ENCODE results near the gene ASTN2. TPM values are rescaled to one million over a fixed set of nuclear protein-coding genes. Genes with fewer than 3 reads are reported as not detected.

ASTN2 gene
- total RNA-seq, 2 donors from 2014 or later, result 16.8 to 31.3 TPM

GRCh38 chr9:116689486-116690032 lies 725.3 kb downstream of the ASTN2 start:
- intact Hi-C loops (cut with DNase I), result no loop called here
- DNase-seq, result no peak
- no peak for ATAC-seq

- ATAC-seq, result no peak
- no peak for DNase-seq
- intact Hi-C loops (cut with DNase I), result no loop called here
Measured at GRCh38 chr9:116688806-116689485, 725.9 kb downstream of the ASTN2 start.

GRCh38 chr9:116687754-116688135 lies 727.1 kb downstream of the ASTN2 start:
- peak; percentile 14 to 26 for ATAC-seq
- no peak for DNase-seq
- intact Hi-C loops (cut with DNase I), result no loop called here

- intact Hi-C loops (cut with DNase I), result no loop called here
- DNase-seq (peak; percentile 95), ATAC-seq (peak; percentile 99 to 100)
Measured at GRCh38 chr9:116687074-116687753, 727.6 kb downstream of the ASTN2 start, which contains the start of gene TRIM32. Gene TRIM32 (plus strand): TSS chr9:116687305. CDS start chr9:116697743, 10,438 bp downstream.

- intact Hi-C loops (cut with DNase I), result no loop called here
Measured at GRCh38 chr9:116686693-116687073, 728.2 kb downstream of the ASTN2 start.

GRCh38 chr9:116686135-116686534 lies 728.7 kb downstream of the ASTN2 start:
- ATAC-seq (no peak), DNase-seq (no peak)
- intact Hi-C loops (cut with DNase I), result no loop called here

More at GRCh38 chr9:116686693-116687073, 728.2 kb downstream of the ASTN2 start:
- ATAC-seq (peak; percentile 15 to 44), DNase-seq (no peak)

- intact Hi-C loops (cut with DNase I), result no loop called here
- no peak for DNase-seq
- ATAC-seq, result no peak
Measured at GRCh38 chr9:116685166-116685565, 729.7 kb downstream of the ASTN2 start.

- intact Hi-C loops (cut with DNase I), result no loop called here
- DNase-seq, result no peak
- ATAC-seq, result no peak
Measured at GRCh38 chr9:116683535-116683934, 731.3 kb downstream of the ASTN2 start.

- DNase-seq (no peak), ATAC-seq (no peak)
- intact Hi-C loops (cut with DNase I), result no loop called here
Measured at GRCh38 chr9:116674210-116674980, 740.5 kb downstream of the ASTN2 start.

GRCh38 chr9:116673375-116673774 lies 741.5 kb downstream of the ASTN2 start:
- no peak for ATAC-seq
- DNase-seq, result no peak
- intact Hi-C loops (cut with DNase I), result no loop called here

- DNase-seq (no peak), ATAC-seq (no peak)
- intact Hi-C loops (cut with DNase I), result no loop called here
Measured at GRCh38 chr9:116671605-116672004, 743.3 kb downstream of the ASTN2 start.

- no peak for DNase-seq
- ATAC-seq, result no peak
- intact Hi-C loops (cut with DNase I), result no loop called here
Measured at GRCh38 chr9:116668970-116669695, 745.7 kb downstream of the ASTN2 start.

- DNase-seq, result no peak
- intact Hi-C loops (cut with DNase I), result loop anchor here in 1 of 2 donors (5.0 kb wide), 2 partner anchors 511 to 1071 kb away; partner anchors contain the start of gene PAPPA
- ATAC-seq, result no peak
Measured at GRCh38 chr9:116663581-116663980, 751.3 kb downstream of the ASTN2 start.

GRCh38 chr9:116662646-116663310 lies 752.1 kb downstream of the ASTN2 start:
- no peak for ATAC-seq
- intact Hi-C loops (cut with DNase I), result loop anchor here in 1 of 2 donors (5.0 kb wide), 2 partner anchors 510 to 1070 kb away; partner anchors contain the start of gene PAPPA
- no peak for DNase-seq

- DNase-seq (no peak), ATAC-seq (peak; percentile 81 to 87)
- intact Hi-C loops (cut with DNase I), result loop anchor here in 1 of 2 donors (5.0 kb wide), 2 partner anchors 509 to 1069 kb away; partner anchors contain the start of gene PAPPA
Measured at GRCh38 chr9:116661037-116661954, 753.6 kb downstream of the ASTN2 start.

GRCh38 chr9:116658265-116658664 lies 756.6 kb downstream of the ASTN2 start:
- DNase-seq (no peak), ATAC-seq (no peak)
- intact Hi-C loops (cut with DNase I), result loop anchor here in 1 of 2 donors (10.0 kb wide), 2 partner anchors 503 to 1063 kb away; partner anchors contain the start of gene PAPPA

GRCh38 chr9:116656977-116657376 lies 757.9 kb downstream of the ASTN2 start:
- ATAC-seq (no peak), DNase-seq (no peak)
- intact Hi-C loops (cut with DNase I), result loop anchor here in 1 of 2 donors (10.0 kb wide), 2 partner anchors 502 to 1062 kb away; partner anchors contain the start of gene PAPPA

Measured in left cardiac atrium (tissue), 4 donors.